C4-2B (cell line): ENCODE data around the gene CD2BP2.
A peak's percentile ranks its signal among the peaks of the same experiment; 100 is the strongest.

Experiments used
- H3K27ac ChIP-seq: fragments of 450-650 bp; 2 replicates; pipeline ENCODE4 v1.5.1; 2017
- CTCF ChIP-seq: fragments of 450-650 bp; conservative IDR thresholded peaks from 2 replicates; pipeline ENCODE4 v1.5.1; 2017; ENCODE audit warnings: mild to moderate bottlenecking
- ZFX ChIP-seq: fragments of 450-650 bp; IDR thresholded peaks from 2 replicates; pipeline ENCODE4 v1.6.1; 2017

The CD2BP2 gene

GRCh38 chr16:30356401-30357084 is 1.4 kb upstream of the CD2BP2 start:
- TF ChIP-seq CTCF = no peak
- TF ChIP-seq ZFX = no peak
- H3K27ac ChIP-seq = peak overlapping the region; percentile 95

DNA sequence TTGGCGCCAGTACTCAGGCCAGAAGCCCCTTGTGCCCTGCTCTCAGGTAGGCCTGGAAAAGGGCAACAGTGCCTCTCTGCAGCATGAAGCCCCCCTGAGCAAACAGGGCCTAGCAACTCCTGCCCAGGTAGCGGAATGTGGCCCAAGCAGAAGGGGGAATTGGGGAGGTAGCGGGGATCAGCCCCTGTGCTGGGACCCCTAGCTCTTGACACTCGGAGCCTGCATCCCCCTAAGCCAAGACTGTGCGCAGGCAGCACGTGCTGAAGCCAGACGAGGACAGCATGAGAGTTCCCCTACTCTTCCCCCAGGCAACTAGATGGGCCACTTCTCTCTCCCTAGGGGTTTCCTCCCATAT is 823 bp upstream of the CD2BP2 start:
- H3K27ac ChIP-seq = peak overlapping the region; percentile 95
- TF ChIP-seq ZFX = no peak
- no peak for TF ChIP-seq CTCF

GRCh38 chr16:30354423-30355143 is 525 bp downstream of the CD2BP2 start:
- peak overlapping the region; percentile 95 for H3K27ac ChIP-seq
- peak; percentile 39; the same call in 1 of the 2 replicates for TF ChIP-seq ZFX
- no peak for TF ChIP-seq CTCF

GRCh38 chr16:30353438-30354129 is 1.5 kb downstream of the CD2BP2 start:
- TF ChIP-seq ZFX = no peak
- TF ChIP-seq CTCF = no peak
- H3K27ac ChIP-seq = peak overlapping the region; percentile 95

DNA sequence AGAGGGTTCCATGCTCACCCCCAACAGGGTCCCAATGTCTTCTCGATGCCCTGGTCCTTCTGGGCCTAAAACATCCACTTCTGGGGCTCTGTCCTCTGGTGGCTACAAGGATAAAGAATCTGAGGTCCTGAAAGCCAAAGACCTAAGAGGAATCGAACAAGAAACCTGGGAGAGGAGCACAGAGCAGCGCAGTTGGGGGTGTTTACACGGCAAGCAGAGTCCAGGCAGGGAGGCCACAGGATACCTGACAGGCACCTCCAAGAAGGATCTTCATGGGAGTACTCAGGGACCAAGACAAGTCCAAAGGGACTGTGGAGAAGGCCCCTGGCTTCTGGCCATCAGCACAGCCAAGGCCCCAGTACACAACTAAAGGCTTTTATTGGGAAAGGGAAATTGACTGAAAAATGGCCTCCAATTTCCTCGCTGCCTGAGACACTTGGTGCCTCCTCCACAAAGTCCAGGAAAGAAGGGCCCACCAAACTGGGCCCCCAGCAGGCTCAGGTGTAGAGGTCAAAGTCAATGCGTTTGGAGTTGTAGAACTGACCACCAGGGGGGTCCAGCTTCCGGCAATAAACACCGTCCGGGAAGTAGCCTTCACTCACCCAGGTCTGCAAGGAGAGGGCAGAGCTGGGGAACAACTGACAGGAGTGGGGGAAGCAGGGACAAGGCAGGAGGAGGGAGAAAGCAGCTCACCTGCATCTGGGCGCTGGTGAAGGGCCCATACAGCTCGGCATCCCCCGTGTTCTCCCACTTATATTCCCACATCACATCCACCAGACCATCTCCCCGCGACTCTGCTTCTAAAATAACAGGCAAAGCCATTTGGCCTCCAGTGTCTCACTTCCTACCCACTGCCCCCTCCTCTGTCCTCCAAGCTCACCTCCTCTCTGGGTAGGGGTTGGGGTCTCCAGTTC is 2.4 kb downstream of the CD2BP2 start:
- H3K27ac ChIP-seq = peak overlapping the region; percentile 49
- no peak for TF ChIP-seq ZFX
- TF ChIP-seq CTCF = no peak

GRCh38 chr16:30351586-30352419 is 3.3 kb downstream of the CD2BP2 start:
- H3K27ac ChIP-seq = peak overlapping the region; percentile 49
- no peak for TF ChIP-seq CTCF
